ENCODE results near the gene NUMB.

NUMB gene

DNA sequence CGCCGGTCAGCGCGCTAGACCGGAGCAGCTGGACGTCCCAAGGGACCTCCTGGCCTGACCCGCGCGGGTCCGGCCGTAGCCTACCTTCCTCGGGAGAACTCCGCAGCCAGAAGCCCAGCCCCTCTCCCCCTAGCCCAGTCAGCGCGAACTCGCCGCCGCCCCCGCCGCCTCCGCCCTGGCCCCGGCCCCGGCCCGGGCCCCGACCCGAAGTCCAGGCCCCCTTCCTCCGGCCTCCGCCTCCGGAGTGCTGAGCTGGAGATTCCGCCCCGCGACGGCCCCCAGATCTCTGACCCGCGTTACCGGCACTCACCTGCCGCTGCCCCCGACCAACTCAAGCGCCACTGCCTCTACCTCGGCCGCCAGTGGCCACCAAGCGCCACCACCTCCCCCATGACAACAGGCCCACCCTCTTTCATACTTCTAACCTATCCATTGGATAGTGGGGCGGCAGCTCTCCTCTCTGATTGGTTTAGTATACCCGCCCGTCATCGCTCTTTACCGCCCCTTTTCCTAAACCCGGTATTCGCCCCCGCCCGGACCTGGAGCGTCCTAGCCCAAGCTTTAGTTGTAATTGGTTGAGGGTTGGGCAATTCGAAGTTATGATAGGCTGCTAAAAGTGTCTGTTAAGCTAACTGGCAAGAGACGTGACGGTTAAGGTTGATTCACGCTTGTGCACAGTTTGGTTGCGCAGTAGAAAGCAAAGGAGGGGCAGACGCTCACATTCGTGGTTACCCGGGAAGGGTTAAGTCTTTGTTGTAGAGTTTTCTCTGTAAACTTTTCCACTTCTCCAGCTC is at the start of gene NUMB:
Gene NUMB, minus strand, starts transcription at position 364 of the 794 bp plus-strand sequence. CDS start 102,795 bp downstream, outside the sequence.
- peak; percentile 96 for DNase-seq

DNA sequence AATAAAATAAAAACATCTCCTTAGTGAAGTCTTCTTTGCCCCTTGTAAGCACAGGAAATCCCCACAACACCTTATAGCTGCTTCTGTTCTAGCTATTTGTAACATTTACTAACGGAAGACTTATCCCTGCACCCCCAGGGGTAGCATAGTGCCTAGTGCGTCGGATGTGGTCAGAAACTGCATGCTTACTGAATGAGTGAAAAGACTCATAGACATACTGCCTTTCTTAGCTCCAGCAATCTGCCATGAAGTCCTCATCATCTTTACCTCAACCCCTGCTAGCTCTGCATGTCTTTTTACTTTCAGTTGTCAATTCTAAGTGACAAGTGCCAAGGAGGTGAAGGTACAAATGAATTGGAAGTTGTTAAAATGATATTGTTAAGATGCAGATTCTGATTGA is 45.3 kb upstream of the NUMB start:
- no peak for DNase-seq

DNA sequence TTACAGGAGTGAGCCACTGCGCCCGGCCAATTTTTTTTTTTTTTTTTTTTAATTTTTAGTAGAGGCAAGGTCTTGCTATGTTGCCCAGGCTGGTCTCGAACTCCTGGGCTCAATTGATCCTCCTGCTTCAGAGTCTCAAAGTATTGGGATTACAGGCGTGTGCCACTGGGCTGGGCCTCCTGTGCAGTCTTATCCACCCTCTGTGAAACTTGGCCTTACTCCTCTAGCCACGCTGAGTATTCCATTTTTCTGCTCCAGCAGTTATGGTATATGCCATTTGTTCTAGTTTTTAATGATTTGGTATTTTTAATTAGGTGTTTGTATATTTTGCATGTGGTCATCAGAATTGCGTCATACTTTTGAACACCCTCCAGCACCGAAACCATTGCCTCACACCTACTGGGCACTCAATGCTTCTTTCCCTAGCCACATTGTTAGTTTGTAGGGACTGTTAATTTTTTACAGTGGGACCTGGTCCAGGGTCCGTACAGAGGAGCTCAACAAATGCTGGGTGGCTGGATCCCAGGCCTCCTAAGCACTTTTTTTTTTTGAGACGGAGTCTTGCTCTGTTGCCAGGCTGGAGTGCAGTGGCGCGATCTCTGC is 43.8 kb upstream of the NUMB start:
- no peak for DNase-seq

DNA sequence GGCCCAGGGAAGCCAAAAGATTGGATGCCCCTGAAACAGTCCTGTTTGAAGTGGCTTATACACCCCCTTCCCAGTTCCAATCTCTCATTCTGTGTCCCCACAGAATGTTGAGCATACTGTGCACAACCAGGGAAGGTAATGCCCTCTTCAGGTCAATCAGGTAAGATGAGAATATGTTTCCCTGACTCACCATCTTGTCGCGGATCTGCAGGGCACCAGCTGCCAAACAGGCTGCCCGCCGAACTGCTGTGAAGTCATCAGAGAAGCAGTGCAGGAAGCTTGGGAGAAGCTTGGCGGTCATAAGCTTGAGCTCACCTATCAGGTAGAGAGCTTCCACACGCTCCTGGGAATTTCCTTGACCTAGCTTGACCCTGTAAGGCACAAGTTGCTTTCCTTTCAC is 42.0 kb upstream of the NUMB start:
- no peak for DNase-seq

DNA sequence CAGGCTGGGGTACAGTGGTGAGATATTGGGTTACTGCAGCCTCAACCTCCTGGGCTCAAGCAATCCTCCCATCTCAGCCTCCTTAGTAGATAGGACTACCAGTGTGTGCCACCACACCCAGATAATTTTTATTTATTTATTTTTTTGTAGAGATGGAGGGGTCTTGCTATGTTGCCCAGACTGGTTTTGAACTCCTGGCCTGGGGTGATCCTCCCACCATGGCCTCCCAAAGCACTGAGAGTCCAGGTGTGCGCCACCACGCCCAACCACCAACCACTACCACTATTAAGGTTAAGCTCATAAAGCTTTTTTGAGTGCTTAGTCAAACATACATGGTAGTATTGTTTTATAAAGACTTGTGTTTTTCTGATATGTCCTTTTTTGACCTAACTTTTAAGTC is 36.2 kb upstream of the NUMB start:
- DNase-seq = no peak

DNA sequence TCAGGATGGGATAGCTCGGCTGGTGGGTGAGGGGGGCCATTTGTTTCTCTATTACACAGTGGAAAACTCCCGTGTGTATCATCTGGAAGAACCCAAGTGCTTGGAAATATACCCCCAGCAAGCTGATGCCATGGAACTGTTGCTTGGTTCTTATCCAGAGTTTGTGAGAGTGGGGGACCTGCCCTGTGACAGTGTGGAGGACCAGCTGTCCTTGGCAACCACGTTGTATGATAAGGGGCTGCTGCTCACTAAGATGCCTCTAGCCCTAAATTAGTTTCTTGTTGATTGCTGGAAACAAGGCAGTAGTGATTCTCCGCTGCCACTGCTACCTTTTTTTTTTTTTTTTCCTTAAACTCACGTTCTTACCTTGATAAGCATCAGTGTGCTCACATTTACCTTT is 34.3 kb upstream of the NUMB start:
- no peak for DNase-seq

DNA sequence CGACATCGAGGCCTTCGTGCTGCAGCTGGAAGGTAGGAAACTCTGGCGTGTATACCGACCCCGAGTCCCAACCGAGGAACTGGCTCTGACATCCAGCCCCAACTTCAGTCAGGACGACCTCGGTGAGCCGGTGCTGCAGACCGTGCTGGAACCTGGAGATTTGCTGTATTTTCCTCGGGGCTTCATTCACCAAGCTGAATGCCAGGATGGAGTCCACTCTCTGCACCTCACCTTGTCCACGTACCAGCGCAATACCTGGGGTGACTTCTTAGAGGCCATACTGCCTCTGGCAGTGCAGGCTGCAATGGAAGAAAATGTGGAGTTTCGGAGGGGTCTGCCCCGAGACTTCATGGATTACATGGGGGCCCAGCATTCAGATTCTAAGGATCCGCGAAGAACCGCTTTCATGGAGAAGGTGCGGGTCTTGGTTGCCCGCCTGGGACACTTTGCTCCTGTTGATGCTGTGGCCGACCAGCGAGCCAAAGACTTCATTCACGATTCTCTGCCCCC is 33.8 kb upstream of the NUMB start:
- no peak for DNase-seq

DNA sequence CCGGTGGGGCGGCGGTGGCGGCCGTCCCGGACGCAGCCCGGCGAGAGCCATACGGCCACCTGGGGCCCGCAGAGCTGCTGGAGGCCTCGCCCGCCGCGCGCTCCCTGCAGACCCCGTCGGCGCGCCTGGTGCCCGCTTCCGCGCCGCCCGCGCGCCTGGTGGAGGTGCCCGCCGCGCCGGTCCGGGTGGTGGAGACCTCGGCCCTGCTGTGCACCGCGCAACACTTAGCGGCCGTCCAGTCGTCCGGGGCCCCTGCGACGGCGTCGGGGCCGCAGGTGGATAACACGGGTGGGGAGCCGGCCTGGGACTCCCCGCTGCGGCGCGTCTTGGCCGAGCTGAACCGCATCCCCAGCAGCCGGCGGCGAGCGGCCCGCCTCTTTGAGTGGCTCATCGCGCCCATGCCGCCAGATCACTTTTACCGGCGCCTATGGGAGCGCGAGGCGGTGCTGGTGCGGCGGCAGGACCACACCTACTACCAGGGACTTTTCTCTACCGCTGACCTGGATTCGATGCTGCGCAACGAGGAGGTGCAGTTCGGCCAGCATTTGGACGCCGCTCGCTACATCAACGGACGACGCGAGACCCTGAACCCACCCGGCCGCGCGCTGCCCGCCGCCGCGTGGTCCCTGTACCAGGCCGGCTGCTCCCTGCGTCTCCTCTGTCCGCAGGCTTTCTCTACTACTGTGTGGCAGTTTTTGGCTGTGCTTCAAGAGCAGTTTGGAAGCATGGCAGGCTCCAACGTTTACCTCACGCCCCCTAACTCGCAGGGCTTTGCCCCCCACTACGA is 33.1 kb upstream of the NUMB start:
- peak; percentile 71 for DNase-seq

DNA sequence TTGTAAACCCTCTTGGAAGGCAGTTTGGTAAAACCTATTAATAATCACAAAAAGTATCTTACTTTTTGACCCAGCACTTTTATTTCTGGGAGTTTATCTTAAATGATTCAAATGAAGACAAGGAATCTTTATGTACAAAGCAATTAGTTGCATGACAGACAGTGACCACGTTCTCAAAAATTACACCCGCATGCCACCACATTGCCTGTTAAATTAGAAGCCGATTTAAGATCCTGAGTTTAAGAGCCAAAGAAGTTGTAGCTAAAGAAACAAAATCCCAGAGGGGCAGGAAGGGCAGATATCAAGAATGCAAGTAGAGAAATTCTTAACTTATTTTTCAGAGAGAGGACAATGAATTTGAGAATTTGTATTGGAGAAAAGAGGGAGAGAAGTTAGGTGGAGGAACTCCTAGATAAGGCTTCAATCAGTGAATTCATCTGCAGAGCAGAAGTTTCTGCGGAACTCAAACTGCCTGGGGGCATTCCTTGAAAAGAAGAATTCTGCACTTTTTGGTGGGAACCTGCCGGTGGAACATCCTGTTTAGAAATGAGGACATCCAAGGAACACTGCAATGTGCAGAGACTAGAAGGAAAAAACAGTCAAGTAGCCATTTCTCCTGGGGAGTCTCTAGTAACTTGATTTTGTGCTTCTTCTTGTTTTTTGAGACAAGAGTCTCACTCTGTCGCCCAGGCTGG is 31.3 kb upstream of the NUMB start:
- DNase-seq = no peak

DNA sequence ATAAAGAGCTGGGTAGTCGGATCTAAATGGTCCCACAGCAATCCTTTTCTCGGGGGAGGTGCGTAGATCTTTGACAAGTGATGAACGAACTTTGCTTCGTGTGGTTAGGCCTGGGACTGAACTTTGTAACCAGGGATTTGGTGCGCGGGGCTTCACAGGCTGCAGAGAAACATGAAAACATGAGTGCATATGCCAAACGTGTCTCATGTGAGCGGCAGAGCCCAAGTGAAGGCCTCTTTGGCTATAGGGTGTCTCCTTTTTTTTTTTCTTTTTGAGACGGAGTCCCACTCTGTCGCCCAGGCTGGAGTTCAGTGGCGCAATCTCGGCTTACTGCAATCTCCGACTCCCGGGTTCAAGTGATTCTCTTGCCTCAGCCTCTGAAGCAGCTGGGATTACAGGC is 20.3 kb upstream of the NUMB start:
- DNase-seq = no peak

DNA sequence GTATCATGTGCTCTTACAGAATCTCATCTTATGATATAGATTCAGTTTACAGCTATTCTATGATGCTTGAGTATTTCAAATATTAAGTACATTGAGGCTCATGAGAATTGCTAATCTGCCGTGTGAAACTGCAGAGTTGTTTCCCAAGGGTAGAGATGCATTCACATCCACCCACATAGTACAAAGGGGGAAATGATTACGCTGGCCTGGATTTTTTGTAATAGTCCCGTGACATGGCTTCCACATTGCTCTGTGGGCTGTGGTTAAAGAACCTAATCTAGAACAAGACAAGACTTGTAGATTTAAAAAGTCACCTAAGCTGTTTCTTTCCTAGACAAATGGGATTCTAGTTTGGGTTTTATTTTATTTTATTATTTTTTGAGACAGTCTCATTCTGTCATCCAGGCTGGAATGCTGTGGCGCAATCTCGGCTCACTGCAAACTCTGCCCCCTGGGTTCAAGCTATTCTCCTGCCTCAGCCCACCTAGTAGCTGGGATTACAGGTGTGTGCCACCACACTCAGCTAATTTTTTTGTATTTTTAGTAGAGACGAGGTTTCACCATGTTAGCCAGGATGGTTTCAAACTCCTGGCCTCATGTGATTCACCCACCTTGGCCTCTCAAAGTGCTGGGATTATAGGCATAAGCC is 19.4 kb upstream of the NUMB start:
- no peak for DNase-seq

DNA sequence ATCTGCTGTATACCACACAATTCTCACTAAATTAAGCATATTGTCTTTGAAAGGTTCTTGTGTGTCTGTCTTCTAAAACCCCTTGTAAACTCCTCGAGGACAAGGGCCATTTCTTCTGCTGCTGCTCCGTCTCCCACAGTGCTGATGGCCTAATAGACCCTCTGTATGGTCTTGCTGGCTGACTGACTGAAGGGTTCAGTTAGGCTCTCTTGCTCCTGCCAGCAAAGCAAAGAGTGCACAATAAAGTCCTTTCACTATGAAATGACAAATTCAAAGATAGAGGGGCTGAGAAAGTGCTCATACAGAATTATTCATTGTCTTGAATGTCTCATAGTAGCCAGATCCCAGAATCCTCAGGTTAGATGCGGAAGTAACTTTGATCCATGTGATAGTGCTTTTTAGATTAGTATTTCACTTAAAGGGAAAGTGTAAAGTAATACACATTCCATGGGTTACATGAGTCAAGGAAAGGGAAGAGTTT is 18.1 kb upstream of the NUMB start:
- DNase-seq = no peak

DNA sequence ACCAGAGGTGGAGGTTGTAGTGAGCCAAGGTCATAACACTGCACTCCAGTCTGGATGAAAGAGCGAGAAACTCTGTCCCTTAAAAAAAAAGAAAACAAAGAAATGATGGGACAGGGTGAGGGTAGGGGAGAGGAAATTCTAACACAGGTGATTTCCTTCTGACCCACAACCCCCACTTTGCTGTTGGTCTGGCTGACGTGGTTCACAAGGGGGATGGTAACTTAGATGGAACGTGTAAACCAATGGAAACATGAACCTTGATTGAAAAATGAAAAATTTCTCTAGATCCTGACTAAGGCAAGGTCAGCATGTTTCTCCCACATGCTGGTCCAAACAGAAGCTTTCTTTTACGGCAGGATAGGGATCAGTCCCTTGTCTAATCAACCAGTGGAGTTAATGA is 16.6 kb upstream of the NUMB start:
- DNase-seq = no peak

DNA sequence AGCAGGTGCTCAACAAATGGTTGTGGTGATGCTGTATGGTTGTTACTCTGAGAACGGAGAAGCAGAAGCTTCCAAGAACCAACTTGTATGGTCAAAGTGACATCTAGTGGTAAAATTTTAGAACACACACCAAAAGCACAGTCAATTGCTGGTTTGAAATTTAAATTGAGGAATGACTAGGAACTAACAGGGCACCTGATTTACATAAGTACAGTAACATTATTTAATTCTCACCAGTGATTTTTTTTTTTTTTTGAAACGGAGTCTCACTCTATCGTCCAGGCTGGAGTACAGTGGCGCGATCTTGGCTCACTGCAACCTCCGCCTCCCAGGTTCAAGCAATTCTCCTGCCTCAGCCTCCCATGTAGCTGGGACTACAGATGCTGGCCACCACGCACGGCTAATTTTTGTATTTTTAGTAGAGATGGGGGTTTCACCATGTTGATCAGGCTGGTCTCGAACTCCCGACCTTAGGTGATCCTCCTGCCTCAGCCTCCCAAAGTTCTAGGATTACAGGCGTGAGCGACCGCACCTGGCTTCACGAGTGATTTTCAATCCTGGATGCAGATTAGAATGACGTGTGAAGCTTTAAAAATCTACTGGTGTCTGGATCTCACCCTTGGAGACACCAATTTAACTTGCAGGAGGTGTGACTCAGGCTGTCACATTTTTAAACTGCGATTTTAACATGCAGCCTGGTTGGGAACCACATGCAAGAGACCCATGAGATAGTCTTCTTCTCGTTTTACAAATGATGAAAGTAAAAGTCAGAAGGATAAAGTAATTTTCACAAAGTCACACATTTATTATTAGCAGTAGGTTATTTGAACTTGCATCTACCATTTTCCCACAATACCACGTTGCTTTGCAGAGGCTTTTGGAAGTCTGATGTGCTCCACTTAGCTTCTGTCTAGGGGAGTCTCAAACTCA is 14.1 kb upstream of the NUMB start:
- no peak for DNase-seq

DNA sequence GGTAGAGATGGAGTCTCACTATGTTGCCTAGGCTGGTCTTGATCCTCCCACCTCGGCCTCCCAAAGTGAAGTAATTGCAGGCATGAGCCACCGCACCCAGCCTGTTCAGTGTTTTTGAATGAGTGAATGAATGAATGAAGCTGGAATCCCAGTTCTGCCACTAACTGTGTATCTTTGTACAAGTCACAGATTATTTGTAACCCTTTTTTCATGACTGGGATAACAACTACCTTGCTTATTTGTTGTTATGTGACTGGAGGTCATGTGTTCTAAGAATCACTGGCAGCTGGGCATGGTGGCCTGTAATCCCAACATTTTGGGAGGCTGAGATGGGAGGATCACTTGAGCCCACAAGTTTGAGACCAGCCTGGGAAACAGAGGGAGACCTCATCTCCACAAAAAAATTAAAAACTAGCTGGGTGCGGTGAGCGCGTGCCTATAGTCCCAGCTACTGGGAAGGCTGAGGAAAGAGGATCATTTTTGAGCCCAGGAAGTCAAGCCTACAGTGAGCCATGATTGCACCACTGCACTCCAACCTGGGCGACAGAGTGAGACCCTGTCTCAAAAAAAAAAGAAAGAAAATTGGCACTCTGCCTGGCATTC is 13.3 kb upstream of the NUMB start:
- no peak for DNase-seq

DNA sequence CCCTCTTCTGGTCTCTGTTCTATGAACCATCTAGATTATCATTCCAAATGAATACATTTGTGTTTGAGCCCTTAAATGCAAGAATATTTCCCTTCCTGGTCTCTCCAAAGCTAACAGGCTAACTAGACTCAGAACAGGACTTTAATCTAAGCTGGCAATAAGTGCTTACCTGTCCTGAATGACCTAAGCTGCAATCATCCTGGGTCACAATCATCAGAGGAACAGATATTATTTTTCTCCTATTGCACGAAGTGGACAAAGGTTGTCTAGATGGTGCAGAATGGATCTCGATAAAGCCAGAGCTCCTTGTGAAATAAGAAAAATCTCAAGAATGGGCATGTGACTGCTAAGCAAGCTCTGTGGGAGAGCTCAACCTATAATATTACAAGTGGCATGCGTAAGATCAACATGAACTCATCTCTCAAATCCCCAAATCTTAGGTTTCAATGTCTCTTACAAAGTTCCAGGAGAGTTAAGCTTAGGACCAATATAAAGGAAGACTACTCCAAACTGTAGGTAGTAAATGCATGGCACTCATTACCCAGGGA is 10.6 kb upstream of the NUMB start:
- no peak for DNase-seq

DNA sequence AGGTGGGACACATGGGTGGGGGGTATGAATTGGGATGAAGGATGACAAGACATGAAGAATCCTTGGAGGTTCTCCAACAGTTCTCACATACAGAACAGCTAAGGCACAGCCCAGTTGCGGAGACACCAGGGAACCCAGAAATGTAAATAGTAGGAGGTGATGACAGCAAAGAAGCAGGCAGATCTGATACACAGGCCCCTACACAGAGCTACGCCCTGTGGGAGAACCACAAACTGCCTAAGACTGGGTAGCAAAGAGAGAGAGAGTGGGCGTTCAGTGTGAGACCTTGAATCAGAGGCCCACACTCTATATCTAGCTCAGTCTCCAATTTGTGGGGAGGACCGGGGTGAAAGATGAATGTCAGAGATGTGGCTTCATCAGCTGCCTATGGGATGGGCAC is 9.5 kb upstream of the NUMB start:
- no peak for DNase-seq

DNA sequence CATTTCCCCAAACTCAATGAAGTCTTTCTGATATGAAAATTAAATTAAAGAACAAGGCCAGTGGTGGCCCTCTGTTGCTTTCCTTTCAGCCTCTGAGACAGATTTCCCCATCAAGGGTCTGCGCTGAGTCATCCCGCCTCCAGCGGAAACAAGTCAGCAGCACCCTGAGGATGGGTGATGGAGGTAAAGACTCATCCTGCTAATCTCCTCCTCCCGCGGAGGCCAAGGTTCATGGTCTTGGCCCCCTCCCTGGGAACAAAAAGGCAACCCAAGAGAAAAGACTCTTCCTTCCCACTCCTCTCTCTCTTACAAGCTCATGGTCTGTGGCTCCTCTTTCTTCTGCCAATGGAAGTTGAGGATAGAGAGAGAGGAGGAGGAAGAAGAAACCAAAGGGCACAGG is 9.0 kb upstream of the NUMB start:
- DNase-seq = peak; percentile 12

DNA sequence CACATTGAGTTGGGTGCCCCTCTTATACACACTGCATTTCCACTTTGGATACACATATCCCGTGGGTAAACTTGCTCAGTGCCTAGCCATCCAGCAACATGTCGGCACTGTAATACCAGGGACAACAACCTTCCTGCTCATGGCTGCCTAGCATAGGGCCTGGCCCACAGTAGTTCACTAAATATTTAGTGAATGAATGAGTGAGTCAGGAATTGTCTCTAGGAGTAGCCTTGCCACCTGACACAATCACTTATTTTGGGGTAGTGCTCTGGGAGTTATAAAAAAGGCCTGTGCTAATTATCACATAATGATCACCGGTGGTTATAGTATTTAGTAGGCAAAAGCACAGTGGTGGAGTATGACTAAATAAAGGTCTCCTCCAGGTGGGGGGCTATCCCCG is 8.5 kb upstream of the NUMB start:
- no peak for DNase-seq

DNA sequence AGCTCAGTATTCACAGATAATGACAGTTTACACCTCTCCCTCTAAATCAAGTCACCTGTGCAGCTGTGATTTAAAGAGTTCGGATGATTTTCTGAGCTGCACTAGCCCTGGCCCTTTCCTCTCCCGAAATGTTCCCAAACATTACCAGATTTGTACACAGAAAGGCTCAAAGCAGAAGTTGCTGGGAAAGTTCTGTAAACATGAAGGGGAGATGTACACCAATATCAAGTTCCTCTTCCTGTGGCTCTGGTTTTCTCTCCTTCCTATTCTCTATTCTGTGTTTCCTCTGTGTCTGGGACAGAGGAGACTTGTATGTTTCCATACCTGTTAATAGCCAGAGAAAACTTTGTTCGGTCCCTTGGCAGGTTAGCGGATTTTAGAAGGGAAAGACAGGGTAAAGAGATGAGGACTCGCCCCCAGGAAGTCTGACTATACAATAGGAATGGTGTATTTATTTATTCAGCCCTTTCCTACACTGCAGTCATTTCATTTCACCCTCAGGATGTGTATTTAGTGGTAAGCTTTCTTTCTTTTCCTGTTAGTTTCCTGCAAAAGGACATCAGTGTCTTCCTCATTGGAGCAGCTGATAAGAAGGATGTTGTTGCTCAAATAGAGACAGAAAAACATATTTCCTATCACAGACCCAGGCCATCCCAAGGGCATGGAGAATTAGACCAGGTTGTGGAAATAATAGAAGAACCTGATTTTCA is 7.6 kb upstream of the NUMB start:
- DNase-seq = no peak

All from CD4-positive, alpha-beta T cell treated with Interleukin-6 for 4 hours (primary cell).